ENCODE data around the gene RBM14.

- TF ChIP-seq POLR2A (IDR thresholded peaks at IDR 0.05; ENCODE audit: low read depth, low read length) (no peak), POLR2AphosphoS5 (IDR thresholded peaks at IDR 0.05; ENCODE audit: low read depth, low read length) (no peak), TAF1 (IDR thresholded peaks at IDR 0.05; ENCODE audit: borderline replicate concordance, low read depth, low read length) (no peak)
These were observed 13.4 kb upstream of the RBM14 start for GRCh38 chr11:66603072-66603471.

All from GM12892 (cell line).